Lung (tissue), 12 donors: ENCODE measurements around the gene CACNA1S. TPM values are rescaled to one million over a fixed set of nuclear protein-coding genes. Genes with fewer than 3 reads are reported as not detected.
A peak's percentile ranks its signal among the peaks of the same experiment; 100 is the strongest.

Source experiments
- ATAC-seq: fragments of 200-7000 bp; cut with Tn5 transposase; one replicate; pipeline ENCODE4 v1.9.1; 2020; ENCODE audit warnings: moderate number of reproducible peaks; ENCODE audit not compliant: insufficient read depth, low FRiP score
- DNase-seq, 3 donors: peaks; one replicate each; pipeline ENCODE4 v3.0.0-alpha.2; 2013 to 2017
- H3K27ac ChIP-seq, 2 donors: one replicate each; pipeline ENCODE4 v1.5.1; 2013; ENCODE audit warnings: mild to moderate bottlenecking in 2 of 2, moderate library complexity in 2 of 2, control low read depth in 1 of 2, inconsistent platforms in 1 of 2, low read depth in 1 of 2, low read length in 1 of 2
- H3K27me3 ChIP-seq, 3 donors: one replicate each; pipeline ENCODE4 v1.5.1; 2013; ENCODE audit warnings: low read length in 2 of 3; ENCODE audit not compliant: control insufficient read depth in 3 of 3, insufficient read depth in 3 of 3
- H3K36me3 ChIP-seq, 4 donors: one replicate each; pipeline ENCODE4 v1.5.1; 2013; ENCODE audit warnings: low read length in 4 of 4, mild to moderate bottlenecking in 1 of 4, moderate library complexity in 1 of 4; ENCODE audit not compliant: control insufficient read depth in 4 of 4, insufficient read depth in 4 of 4
- H3K4me1 ChIP-seq, 5 donors: one replicate each; pipeline ENCODE4 v1.5.1; 2013; ENCODE audit warnings: low read length in 5 of 5, mild to moderate bottlenecking in 2 of 5, moderate library complexity in 1 of 5; ENCODE audit not compliant: control insufficient read depth in 5 of 5, insufficient read depth in 5 of 5
- H3K4me3 ChIP-seq: one replicate; pipeline ENCODE4 v1.5.1; 2013; ENCODE audit warnings: mild to moderate bottlenecking, control low read depth, moderate library complexity
- H3K9ac ChIP-seq, 2 donors: one replicate each; pipeline ENCODE4 v1.5.1; 2013; ENCODE audit warnings: low read length in 2 of 2, control low read depth in 1 of 2; ENCODE audit not compliant: insufficient read depth in 1 of 2
- H3K9me3 ChIP-seq, 4 donors: one replicate each; pipeline ENCODE4 v1.5.1; 2013; ENCODE audit warnings: low read length in 3 of 4, mild to moderate bottlenecking in 1 of 4, moderate library complexity in 1 of 4; ENCODE audit not compliant: control insufficient read depth in 4 of 4, insufficient read depth in 3 of 4
- WGBS, 2 donors: extraction: QIAGEN DNeasy Blood & Tissue Kit; methylation state at CpG; one replicate each; pipeline ENCODE4 v1.1.7; 2013; 5-methylcytosine and 5-hydroxymethylcytosine counted together
- polyA plus RNA-seq, 2 donors: library from polyadenylated mRNA; stranded (reverse); fragments of 200-250 nt; gene quantifications; one replicate each; pipeline ENCODE4 v1.2.1, GENCODE V29; 2013
- total RNA-seq, 2 donors: library from RNA; depleted of rRNA in 1 of 2; stranded (reverse); fragments of >200 nt in 1 of 2; gene quantifications; one replicate each; pipeline ENCODE4 v1.2.1, GENCODE V29; 2014 to 2021
- TF ChIP-seq, protein P1 (sequence below): IDR thresholded peaks from 2 replicates; pipeline ENCODE4 v1.5.1; 2012; ENCODE audit warnings: mild to moderate bottlenecking; ENCODE audit errors: control extremely low read depth, extremely low read depth
- donor health status: control.
- donor health status: control.
- donor health status: Bipolar disorder and iron deficiency.
- donor health status: healthy.
- donor health status: DM: yes; HTN: yes; CAD: no.

CACNA1S gene
- total and polyA plus RNA-seq, 4 donors, result 0.01 to 0.20 (median 0.02) TPM; not detected in 1

DNA sequence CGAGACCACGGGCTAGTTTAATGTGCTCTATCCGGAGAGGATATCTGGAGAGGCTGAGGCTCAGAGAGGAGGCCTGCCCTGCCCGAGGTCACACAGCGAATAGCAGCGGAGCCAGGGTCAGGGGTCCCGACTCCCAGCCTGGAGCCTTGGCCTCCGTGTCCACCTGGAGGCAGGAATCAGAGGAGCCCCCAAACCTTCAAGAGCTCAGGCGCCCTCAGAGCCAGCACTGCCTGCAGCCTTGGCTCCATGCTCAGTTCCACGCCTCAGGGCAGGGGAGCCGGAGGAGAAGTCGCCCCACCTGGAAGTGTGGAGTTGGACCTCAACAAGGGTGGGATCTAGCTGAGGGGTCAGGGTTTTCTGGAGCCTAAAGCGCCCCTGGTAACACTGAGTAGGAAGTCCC, 16.7 kb upstream of the CACNA1S start:
- no peak for DNase-seq
- no peak overlapping the region for H3K9ac ChIP-seq
- H3K9me3 ChIP-seq, result peaks cover 0 to 2% (median 0%) of the 10 kb centered on the region in 4 donors
- H3K27me3 ChIP-seq, result no peaks in the 10 kb centered on the region
- no peak for ATAC-seq
- no peak overlapping the region for H3K4me3 ChIP-seq
- WGBS, 2 donors, result 97 to 98% methylated on average over 12 to 13 of the region's 13 CpGs
- H3K27ac ChIP-seq, result no peak overlapping the region
- TF ChIP-seq, protein P1, sequence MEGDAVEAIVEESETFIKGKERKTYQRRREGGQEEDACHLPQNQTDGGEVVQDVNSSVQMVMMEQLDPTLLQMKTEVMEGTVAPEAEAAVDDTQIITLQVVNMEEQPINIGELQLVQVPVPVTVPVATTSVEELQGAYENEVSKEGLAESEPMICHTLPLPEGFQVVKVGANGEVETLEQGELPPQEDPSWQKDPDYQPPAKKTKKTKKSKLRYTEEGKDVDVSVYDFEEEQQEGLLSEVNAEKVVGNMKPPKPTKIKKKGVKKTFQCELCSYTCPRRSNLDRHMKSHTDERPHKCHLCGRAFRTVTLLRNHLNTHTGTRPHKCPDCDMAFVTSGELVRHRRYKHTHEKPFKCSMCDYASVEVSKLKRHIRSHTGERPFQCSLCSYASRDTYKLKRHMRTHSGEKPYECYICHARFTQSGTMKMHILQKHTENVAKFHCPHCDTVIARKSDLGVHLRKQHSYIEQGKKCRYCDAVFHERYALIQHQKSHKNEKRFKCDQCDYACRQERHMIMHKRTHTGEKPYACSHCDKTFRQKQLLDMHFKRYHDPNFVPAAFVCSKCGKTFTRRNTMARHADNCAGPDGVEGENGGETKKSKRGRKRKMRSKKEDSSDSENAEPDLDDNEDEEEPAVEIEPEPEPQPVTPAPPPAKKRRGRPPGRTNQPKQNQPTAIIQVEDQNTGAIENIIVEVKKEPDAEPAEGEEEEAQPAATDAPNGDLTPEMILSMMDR, result no peak
- H3K36me3 ChIP-seq, result no peaks in the 10 kb centered on the region
- H3K4me1 ChIP-seq, result peaks cover 0 to 11% (median 0%) of the 10 kb centered on the region in 5 donors

DNA sequence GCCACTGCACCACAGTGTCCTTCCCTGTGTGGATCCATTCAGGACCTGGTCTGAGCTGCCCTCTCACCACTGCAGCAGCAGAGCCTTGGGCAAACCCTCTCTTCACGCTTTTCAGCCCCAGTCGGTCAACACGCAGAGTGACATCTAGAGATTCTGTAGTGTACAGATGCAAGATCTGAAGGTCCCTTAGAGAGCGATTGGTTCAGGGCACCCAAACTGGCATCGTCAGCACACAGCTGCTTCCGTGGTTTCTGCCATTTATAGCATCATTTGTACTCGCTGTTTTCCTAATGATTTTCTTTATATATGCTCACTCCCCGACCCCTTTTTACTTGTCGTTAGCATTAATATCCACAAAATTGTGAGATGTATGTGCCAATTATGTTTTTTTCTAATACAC, 16.2 kb upstream of the CACNA1S start:
- H3K27me3 ChIP-seq, result no peaks in the 10 kb centered on the region
- H3K27ac ChIP-seq, result no peak overlapping the region
- no peaks in the 10 kb centered on the region for H3K36me3 ChIP-seq
- peaks cover 0 to 2% (median 0%) of the 10 kb centered on the region in 4 donors for H3K9me3 ChIP-seq
- ATAC-seq (no peak), DNase-seq (no peak)
- TF ChIP-seq, protein P1, result no peak
- H3K9ac ChIP-seq, result no peak overlapping the region
- H3K4me1 ChIP-seq, result peaks cover 0 to 11% (median 0%) of the 10 kb centered on the region in 5 donors
- H3K4me3 ChIP-seq, result no peak overlapping the region
- 83 to 90% methylated on average over 9 of the region's 9 CpGs for WGBS, 2 donors

DNA sequence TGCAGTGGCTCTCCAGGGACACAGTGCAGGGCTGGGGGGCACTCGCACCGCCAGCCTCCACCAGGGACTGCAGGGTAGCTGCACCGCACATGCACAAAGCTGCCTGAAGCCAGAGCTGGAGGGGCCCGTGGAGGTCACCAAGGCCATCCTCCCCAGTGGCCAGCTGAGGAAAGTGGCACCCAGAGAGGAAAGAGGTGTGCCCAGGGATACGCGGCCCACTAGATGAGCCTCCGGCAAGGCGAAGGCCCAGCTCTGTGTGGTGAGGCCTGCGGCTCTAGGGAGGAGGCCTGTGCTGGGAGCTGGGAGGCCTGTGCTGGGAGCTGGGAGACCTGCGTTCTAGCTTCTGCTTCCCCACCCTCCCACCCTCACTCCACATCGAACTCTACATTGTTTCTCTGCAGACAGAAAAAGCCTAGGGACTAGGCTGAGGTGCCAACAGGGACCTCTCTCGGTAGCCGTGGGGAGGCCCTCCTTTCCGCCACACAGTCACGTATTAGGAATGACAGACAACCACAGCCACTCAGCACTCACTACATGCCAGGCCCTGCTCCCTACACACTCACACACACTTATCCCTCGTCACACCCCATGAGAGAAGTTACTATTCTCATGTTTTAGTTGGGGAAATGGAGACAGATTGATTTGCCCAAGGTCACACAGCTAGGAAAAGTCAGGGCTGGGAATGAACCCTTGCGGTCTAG, 15.7 kb upstream of the CACNA1S start:
- WGBS, 2 donors, result 90 to 97% methylated on average over 15 to 17 of the region's 17 CpGs
- Histone ChIP-seq H3K27me3 (peaks cover 0 to 4% (median 0%) of the 10 kb centered on the region in 3 donors), H3K9ac (no peak overlapping the region), H3K4me1 (peaks cover 0 to 11% (median 0%) of the 10 kb centered on the region in 5 donors), H3K36me3 (no peaks in the 10 kb centered on the region), H3K4me3 (no peak overlapping the region), H3K9me3 (peaks cover 0 to 2% (median 0%) of the 10 kb centered on the region in 4 donors), H3K27ac (no peak overlapping the region)
- peak in 1 of 3 donors; percentile 10 for DNase-seq
- TF ChIP-seq, protein P1, result no peak
- ATAC-seq, result no peak
